Stimulated activated naive CD4-positive, alpha-beta T cell treated with Interleukin-2 at 50 U/mL for 16 hours (primary cell): ENCODE measurements around the gene MYO15B.
"Not testable (repeated sequence)": the region's sequence is repeated elsewhere in the genome, so short reads cannot be mapped to it uniquely, and the experiment has no call there.

Source experiments
- DNase-seq: peaks from one replicate; lab custom pipeline; 2025; lab: John Stamatoyannopoulos, UW

Gene MYO15B

DNA sequence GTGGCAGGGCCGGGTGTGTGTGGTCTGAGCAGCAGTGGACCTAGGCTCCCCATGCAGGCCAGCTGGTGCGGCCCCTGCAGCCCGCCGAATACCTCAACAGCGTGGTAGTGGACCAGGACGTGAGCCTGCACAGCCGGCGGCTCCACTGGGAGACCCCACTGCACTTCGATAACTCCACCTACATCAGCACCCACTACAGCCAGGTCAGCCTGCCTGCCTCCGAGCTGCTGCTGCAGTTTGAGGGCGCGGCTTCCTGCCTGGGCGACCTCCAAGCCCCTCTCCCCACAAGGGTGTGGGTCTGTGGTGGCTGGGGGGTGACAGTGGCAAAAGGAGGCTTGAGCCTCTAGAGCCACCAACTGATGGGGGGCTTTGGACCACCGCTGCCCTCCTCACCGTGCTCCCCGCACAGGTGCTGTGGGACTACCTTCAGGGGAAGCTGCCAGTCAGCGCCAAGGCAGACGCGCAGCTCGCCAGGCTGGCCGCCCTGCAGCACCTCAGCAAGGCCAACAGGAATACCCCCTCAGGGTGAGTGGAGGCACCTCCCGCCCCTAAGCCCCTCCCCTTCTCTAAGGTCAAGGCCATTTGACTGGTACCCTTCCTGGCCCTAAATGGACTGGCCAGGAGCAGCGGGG, 37.2 kb downstream of the MYO15B start:
- DNase-seq, result no peak

DNA sequence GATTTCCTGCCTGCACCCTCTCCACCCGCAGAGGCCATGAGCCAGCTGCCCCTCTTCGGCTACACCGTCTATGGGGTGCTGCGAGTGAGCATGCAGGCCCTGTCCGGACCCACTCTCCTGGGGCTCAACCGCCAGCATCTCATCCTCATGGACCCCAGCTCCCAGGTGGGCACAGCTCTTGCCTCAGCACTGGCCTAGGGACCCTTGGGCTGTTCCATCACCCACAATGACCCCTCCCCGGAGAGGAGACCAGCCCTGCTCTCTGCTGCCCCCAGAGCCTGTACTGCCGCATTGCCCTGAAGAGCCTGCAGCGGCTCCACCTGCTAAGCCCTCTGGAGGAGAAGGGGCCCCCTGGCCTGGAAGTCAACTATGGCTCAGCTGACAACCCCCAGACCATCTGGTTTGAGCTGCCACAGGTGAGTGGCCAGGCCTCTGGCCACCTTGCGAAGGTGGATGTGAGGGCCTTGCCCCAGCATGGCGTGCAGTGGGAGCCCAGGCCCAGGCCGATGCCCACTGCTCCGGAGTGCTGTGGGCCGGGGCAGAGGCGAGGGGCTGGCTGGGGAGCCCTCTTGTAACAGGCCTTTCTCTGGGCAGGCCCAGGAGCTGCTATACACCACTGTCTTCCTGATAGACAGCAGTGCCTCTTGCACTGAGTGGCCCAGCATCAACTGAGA, 38.4 kb downstream of the MYO15B start:
- no peak for DNase-seq

DNA sequence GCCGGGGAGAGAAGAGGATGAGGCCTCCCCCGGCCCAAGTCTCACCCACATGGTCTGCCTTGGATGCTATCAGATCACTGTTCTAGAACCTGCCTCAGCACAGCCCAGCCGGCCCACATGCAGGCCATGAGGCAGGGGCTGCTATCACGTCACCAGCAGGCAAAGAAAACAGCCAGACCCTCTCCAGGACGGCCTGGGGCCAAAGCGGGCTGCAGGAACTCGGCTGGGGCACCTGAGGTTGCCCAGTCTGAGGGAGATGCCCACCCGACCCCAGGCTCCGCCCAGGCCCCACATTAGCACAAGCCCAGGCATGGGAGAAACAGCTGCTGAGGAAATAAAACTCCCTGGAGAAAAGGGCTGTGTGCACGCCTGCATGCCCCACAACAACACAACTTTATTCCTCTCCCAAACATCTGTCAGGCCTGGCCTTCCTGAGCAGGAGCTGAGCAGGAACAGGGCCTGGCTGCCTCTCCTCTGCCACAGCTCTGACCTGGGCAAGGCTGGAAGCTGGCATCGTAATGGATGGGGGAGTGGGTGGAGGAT, 39.0 kb downstream of the MYO15B start:
- DNase-seq, result no peak

DNA sequence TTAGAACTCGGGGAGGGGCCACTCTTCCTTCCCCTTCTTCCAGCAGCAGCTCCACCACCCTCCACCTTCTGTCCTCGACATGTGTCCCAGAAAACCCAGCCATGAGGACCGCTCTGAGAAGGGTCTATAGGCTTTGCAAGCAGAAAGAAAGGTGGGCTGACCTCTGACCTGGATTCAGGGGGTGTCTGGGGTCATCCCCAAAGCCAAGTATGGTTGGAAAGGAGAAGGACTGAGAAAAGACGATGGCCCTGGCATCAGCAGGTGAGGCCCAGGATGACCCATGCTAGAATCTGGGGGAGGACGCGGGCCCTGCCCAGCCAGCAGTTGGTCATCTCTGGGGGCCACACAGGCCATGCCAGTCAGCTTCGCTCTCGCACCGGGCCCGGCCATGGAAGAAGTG, 39.5 kb downstream of the MYO15B start:
- DNase-seq, result no peak

DNA sequence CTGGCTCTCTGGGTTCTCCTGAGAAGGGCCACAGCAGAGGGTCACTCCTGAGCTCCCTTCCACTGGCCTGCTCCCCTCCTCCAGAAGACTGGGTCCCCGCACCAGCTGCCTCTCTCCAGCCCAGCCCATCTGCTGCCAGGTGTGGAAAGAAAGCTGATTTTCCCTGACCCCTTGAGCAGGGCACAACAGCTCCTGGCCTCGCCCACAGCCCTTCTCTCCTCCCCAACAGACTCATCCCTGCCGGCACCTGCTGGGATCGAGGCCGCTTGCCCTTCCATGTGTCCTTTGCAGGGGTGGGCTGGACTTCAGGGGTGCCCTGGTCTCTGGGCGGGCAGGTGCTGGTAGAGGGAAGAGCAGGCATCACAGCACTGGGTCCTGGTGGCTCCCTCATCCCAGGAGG, 40.8 kb downstream of the MYO15B start:
- no peak for DNase-seq

DNA sequence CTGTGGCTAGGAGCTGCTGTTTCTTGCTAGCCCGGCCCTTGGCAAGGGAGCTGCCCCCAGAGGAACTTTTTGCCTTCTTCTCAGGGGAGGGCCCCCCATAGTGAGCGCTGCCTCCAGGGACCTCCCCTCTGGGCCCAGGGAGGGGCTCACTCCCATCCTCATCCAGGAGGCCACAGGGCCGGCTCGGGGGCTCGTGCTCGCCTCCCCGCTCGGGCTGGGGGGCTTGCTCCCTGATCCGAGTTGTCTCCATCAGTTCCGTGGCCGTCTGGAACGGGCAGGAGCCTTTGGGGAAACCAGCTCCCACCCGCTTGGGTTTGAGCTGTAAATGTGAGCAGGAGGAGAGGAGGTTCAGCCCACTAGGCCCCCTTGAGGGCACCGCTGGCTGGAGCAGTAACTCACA, 41.6 kb downstream of the MYO15B start:
- no peak for DNase-seq

DNA sequence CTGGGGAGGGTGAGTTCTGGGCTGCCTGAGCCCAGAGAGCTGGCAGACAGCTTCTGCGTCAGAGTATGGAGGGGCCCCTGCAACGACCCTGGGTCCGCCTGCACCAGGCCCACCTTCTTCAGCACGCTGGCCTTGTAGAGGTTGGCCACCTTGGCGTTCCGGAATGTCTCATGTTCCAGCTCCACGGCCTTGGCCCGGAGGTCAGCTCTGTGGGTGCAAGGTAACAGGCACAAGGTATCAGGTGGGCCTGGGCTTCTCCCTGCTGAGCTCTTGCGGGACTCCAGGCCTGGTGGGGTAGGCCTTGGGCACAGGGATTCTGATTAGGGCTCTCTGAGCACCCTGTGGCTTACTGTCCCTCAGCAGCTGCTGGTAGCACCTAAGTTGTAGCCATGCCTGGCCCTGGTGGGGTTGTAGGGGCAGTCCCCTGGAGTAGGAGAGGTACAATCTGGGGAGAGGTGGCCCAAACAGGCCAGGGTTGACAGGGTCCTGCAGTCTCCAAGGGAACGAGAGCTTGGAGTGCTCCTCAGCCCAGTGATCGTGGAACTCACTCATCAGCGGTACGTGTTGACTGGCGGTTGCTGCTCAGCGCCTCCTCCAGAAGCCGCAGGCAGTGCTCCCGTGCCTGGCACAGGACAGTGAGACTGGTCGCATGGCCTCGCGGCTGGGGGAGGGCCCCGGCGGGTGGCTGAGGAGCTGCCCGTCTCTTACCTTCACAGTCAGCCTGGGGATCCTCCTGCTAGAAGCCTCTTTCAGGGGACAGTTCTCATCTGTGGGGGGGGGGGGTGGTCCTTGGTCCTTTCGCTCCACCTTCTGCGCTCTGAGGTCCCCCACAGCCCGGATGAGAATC, 42.7 kb downstream of the MYO15B start:
- DNase-seq, result no peak

DNA sequence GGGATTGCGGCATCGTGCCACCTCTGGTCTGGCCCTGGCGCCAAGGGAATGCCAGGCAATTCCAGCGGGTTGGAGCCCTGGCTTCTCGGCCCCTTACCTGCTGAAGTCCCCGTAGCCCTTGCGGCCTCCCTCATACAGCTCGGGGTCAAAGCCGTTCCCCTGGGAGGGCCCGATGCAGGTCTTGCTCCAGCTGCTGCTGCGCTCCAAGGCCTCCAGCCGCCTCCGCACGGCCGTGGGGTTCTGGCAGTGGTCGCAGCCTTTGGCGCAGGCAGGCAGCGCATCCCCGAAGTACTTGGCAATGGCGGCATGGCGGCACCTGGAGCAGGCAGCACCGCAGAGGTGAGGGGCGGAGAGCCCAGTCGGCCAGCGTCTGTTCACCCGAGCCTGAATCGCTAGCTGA, 43.8 kb downstream of the MYO15B start:
- DNase-seq, result no peak

DNA sequence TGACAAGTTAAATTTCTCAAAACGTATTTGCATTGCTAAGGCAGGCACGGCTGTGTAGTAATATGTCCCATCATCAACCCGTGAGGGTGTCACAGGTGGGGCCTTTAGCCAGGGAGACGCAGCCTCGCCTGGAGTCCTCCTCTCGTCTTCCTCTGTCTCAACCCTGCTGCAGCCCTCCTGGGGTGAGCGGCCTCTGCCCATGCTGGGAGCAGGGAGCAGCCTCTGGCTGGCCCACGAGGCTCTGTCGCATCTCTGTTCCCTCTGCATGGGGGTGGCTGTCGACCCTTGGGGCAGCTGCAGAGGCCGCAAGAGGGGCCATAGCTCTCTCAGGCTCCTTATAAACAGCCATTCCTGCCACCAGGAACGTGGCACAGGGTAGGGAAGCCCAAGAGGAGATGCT, 44.8 kb downstream of the MYO15B start:
- no peak for DNase-seq

DNA sequence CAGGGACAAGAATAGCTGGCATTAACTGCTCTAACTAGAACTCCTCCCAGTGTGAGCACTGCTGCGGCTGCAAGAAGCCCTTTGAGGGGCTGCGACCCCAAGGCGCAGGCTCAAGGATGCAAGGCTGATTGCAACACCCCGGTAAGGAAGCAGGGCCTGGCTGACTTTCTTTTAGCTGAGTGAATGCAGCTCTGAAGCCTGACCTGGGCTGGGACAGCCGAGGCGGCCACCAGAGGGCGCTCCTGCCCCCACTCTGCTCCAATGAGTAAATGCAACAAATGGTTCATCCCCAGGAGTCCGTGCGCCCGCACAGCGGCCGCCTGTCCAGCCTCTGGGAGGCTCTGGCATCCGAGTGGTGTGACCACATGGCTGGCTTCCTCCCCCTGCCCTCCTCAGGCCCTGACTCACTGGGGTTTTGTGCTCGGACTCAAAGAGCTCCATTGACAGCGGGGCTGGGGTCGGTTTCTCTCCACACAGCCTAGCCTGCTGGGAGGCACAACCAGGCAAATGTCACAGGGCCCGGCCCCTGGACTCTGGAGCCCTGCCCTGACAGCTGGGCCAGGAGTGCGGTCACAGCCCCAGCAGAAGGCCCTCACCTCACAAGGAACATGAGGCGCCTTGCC, 45.4 kb downstream of the MYO15B start, which contains the start of gene SMIM5:
Gene SMIM5 (plus strand): TSS at position 572 of the 623 bp plus-strand sequence. CDS start 6,768 bp downstream, outside the sequence.
- peak; percentile 71 for DNase-seq

DNA sequence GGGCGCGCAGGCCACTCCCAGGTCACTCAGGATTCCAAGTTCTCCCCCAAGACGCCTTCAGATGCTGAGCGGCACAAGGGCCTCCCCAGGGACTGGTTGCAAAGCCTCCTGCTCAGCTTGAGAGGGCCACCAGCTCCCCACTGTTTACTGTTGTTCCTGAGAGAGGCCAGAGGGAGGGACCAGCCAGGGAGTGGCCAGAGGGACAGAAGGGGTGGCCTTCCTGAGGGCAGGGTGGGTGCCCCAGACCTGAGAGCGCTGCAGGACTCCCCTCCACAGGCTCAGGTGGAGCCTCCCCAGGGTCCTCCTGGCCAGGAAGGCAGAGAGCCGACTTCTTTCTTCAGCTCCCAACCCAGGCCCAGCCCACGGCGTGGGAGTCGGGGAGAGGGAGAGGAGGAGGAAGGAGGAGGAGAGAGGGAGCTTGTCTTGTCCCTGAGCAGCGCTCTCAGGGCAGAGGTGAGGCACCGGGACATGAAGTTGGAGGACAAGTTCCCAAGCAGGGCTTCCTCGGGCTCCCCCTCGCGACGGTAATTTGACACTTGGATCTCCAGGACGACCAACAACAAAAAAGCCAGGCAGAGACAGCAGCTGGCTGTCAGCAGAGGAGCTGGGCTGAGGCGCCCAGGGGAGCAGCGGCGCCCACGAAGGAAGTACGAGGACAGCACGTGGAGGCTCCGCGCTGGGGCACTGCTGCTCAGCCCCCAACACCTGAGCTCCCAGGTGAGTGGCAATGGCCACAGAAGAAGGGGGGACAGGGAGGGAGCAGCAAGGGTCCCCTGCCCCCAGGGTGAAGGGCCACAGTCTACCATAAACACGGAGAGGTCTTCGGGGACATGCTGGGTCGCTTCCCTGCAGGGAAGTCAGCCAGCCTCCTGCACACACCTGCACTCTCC, 46.1 kb downstream of the MYO15B start:
- peak; percentile 27 for DNase-seq

DNA sequence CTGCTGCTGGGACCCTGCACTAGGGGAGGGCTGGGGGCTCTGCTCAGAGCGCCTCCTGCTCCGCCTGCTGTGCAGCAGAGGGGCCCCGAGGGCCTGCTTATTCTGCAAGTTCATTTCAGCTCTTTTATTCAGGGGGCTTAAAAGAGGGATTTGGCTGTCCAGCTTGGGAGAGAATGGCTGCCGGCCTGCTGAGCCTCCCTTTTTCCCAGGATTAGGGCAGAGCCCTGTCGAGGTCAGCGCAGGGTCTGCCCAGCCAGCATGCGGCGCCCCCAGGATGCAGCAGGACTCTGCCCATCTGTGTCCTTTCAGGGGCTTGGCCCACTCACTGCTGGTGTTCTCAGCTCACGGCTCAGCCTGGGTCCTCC, 46.8 kb downstream of the MYO15B start:
- no peak for DNase-seq

DNA sequence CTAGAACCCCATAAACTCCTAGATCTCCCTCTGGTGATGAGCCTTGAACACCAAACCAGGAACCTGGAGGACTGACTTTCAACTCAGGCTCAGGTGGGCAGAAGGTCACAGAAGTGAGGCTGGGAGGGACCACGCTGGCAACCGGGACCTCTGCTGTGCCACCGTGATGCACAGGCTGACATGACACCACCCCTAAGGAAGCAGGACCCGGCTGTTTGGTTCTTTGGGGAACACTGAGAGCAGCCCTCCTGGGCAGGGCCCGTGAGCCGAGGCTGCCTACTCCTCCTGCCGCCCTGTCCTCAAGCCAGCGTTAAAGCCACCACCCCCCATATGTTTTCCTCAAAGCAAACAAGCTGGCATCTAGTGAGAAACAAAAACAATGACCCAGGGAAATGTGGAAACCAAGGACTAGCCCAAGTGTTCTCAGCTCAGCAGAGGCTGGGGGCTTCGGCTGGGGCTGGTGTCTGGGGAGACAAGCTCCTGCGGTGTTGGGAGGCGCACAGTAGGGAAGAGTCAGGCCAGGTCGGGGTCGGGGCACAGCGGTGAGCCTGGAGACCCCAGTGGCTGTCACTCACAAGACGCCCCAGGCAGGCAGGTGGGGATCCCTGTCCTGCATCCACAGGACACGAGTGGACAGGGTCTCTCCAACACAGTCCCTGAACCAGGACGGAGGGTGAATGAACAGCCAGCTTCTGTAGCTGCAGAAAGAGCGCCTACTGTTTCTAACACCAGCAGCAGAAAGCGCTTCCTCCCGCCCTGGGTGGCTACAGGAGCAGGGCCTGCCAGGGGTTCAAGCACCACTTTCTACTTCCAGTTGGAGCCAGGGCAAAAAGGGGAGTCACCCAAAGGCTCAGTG, 47.4 kb downstream of the MYO15B start:
- no peak for DNase-seq

DNA sequence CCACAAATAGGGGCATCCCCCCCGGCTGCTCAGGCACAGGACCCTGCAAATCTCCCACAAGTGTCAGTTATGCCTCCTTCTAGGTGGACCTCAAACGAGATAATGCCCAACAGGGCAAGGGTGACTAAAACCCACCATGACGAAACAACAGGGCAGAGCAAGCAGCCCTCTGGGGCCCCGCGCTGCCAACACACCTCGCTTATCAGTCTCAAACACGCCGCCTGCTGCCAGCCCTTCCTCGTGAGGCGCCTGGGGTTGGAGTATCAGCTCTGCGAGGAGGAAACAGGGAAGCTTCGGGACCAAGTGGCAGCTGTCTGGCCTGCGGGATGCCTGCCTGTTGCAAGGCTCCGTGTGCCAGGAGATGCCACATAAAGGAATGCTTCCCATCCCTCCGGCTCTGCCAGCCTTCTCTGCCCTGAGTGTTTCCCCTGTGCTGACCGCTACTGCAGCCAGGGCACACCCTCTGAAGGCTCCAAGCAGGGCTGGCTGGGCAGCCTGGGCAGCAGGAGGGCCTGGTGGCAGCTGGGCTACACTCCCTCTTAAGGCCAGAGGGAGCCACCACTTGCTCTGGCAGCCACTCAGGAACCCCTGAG, 48.1 kb downstream of the MYO15B start:
- DNase-seq, result no peak

DNA sequence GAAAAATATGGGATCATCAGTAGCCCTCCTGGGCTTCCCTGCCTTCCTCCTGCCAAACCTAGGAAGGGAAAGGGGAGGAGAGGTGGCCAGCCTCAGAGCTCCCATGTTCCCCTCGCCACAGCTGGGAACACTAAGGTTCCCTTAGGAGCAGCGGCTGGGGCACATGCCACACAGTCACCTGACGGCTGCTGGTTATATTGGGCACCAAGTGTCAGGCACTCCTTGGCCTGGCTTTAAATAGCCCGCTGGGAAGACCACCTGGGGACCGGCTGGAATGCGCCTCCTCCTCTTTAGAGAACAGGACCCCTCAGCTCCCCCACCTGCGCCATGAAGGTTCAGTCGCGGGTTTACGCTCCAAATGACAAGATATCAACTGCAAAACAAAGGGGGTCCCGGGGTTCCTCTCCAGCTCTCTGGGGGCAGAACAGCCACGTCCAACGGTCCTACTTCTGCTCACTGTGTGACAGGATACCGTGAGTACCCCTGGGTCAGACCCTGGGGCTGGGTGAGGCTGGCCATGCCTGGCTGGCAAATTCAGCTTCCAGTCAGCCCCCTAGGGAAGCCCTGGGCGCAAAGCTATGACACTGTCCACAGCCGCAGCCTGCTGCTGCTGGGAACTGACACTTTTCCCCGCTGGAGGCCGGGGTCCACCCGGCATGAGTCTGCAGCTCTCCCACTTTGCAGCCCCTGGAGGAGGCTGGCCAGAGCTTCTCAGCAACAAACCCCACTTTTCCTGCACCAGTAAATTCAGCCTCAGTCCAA, 49.0 kb downstream of the MYO15B start:
- DNase-seq, result no peak

DNA sequence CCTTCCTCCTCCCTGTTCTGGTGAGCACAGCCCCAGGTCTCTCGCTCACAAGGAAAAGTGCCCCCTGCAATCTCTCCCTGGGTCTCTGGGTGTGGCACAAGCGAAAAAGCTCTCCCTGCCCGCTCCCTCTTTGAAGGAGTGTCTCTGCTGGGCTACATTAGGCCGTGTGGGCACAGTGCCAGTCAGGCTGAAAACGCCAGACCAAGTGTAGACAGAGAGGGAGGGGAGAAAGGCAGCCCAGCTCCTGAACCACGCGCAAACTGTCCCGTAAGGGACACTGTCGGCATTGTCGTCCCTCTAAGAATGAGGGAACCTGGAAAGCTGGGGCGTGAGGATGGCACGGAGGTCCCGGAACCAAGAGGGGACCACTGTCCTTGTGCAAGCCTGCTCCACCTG, 49.5 kb downstream of the MYO15B start:
- no peak for DNase-seq

DNA sequence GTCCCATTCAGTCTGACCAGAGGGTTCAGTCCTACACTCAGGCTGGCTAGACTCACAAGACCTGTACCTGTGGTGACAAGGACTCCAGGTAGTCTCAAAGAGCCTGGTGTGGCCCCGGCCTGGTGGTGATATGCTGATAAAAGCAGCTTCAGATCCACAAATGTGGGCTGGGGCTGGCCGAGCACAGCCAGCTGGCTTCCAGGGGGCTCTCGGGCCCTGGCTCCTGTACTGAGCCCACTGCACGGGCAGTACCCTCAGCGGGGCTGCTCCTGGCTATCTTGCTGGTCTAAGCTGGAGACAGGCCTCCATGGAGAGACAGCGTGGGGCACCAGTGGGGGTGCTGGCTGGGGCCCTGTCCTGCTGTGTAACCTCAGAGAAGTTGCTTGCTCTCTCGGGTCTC, 50.0 kb downstream of the MYO15B start:
- no peak for DNase-seq

DNA sequence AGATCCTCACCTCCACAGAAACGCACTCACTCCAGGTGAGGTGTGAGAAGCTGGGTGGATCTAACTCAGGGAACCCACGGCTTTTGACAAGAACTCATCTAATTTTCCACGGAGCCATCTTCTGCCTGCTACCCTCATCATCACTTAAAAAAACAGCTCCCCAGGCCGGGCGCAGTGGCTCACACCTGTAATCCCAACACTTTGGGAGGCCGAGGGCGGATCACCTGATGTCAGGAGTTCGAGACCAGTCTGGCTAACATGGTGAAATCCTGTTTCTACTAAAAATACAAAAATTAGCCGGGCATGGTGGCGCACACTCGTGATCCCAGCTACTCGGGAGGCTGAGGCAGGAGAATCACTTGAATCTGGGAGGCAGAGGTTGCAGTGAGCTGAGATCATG, 50.4 kb downstream of the MYO15B start:
- DNase-seq, result not testable (repeated sequence)

DNA sequence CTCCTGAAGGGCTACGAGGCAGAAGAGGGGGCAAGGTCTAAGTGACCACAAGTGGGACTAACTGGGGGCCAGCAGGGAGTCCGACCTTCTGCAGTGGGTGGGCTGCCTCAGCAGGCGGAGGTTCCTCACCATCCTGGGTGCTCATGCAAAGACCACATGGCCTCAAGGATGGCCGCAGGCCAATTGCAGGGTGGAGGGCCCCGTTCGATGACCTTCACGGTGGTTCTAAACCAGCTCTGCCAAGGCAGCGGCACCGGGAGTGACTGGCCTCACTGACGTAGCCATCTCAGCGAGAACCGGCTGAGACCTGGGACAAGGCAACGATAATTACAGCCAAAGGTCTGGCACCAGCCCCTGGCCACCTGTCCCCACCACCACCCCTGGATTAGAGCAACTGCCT, 51.3 kb downstream of the MYO15B start:
- no peak for DNase-seq
